SK-N-SH treated with all-trans-retinoic acid at 6 μM for 48 hours (cell line): ENCODE results near the gene CHRNB2.

Source experiments
- ATAC-seq: fragments of 200-7000 bp; cut with Tn5 transposase; 3 replicates; pipeline ENCODE4 v1.9.1; 2020; ENCODE audit warnings: mild to moderate bottlenecking, moderate library complexity
- ARNTL ChIP-seq: fragments of 450-650 bp; formaldehyde crosslinking; IDR thresholded peaks from 2 replicates; pipeline ENCODE4 v1.5.0; 2020; ENCODE audit warnings: low read depth, mild to moderate bottlenecking, moderate library complexity, borderline replicate concordance
- BACH2 ChIP-seq: fragments of 250-450 bp; sonication (Bioruptor Pico); IDR thresholded peaks from 2 replicates; pipeline ENCODE4 v1.9.0; 2021; ENCODE audit warnings: mild to moderate bottlenecking, borderline replicate concordance
- CREB5 ChIP-seq: fragments of 250-450 bp; sonication (Bioruptor Pico); IDR thresholded peaks from 2 replicates; pipeline ENCODE4 v1.5.1; 2020; ENCODE audit warnings: low read depth, mild to moderate bottlenecking, moderate library complexity
- CSDC2 ChIP-seq: fragments of 250-450 bp; sonication (Bioruptor Pico); IDR thresholded peaks from 2 replicates; pipeline ENCODE4 v1.5.0; 2020; ENCODE audit warnings: mild to moderate bottlenecking, moderate library complexity
- CSRNP3 ChIP-seq: fragments of 250-450 bp; sonication (Bioruptor Pico); IDR thresholded peaks from 2 replicates; pipeline ENCODE4 v1.5.1; 2021; ENCODE audit warnings: mild to moderate bottlenecking, moderate library complexity
- GLIS3 ChIP-seq: fragments of 250-450 bp; sonication (Bioruptor Pico); IDR thresholded peaks from 2 replicates; pipeline ENCODE4 v1.5.0; 2020; ENCODE audit warnings: mild to moderate bottlenecking, moderate library complexity
- ISL1 ChIP-seq: fragments of 250-450 bp; sonication (Bioruptor Pico); IDR thresholded peaks from 2 replicates; pipeline ENCODE4 v2.1.2; 2022; ENCODE audit warnings: mild to moderate bottlenecking, moderate library complexity
- OSR1 ChIP-seq: fragments of 250-450 bp; sonication (Bioruptor Pico); IDR thresholded peaks from 2 replicates; pipeline ENCODE4 v1.8.0; 2022; ENCODE audit warnings: moderate library complexity, mild to moderate bottlenecking, inconsistent platforms
- PPARA ChIP-seq: fragments of 250-450 bp; sonication (Bioruptor Pico); IDR thresholded peaks from 2 replicates; pipeline ENCODE4 v1.5.0; 2020; ENCODE audit warnings: mild to moderate bottlenecking, borderline replicate concordance
- RARB ChIP-seq: fragments of 250-450 bp; sonication (Bioruptor Pico); IDR thresholded peaks from 2 replicates; pipeline ENCODE4 v1.8.0; 2021; ENCODE audit warnings: mild to moderate bottlenecking, moderate library complexity
- SNAI2 ChIP-seq: fragments of 250-450 bp; sonication (Bioruptor Pico); IDR thresholded peaks from 2 replicates; pipeline ENCODE4 v1.5.0; 2020; ENCODE audit warnings: mild to moderate bottlenecking, moderate library complexity
- TCF4 ChIP-seq: fragments of 250-450 bp; sonication (Bioruptor Pico); IDR thresholded peaks from 2 replicates; pipeline ENCODE4 v1.8.0; 2021; ENCODE audit warnings: mild to moderate bottlenecking, moderate library complexity, borderline replicate concordance
- TOX ChIP-seq: fragments of 250-450 bp; sonication (Bioruptor Pico); IDR thresholded peaks from 2 replicates; pipeline ENCODE4 v1.8.0; 2021; ENCODE audit warnings: mild to moderate bottlenecking, moderate library complexity, borderline replicate concordance
- TSHZ2 ChIP-seq: fragments of 250-450 bp; sonication (Bioruptor Pico); IDR thresholded peaks from 2 replicates; pipeline ENCODE4 v1.5.0; 2020; ENCODE audit warnings: mild to moderate bottlenecking, moderate library complexity
- ZC3H10 ChIP-seq: fragments of 250-450 bp; sonication (Bioruptor Pico); IDR thresholded peaks from 2 replicates; pipeline ENCODE4 v1.5.1; 2021; ENCODE audit warnings: mild to moderate bottlenecking, moderate library complexity
- ZFP3 ChIP-seq: fragments of 250-450 bp; sonication (Bioruptor Pico); IDR thresholded peaks from 2 replicates; pipeline ENCODE4 v1.5.0; 2020; ENCODE audit warnings: mild to moderate bottlenecking, moderate library complexity
- ZFP30 ChIP-seq: fragments of 450-650 bp; formaldehyde crosslinking; IDR thresholded peaks from 2 replicates; pipeline ENCODE4 v1.5.0; 2022; ENCODE audit warnings: mild to moderate bottlenecking, moderate library complexity
- ZNF565 ChIP-seq: fragments of 450-650 bp; formaldehyde crosslinking; conservative IDR thresholded peaks from 2 replicates; pipeline ENCODE4 v1.5.0; 2020; ENCODE audit warnings: low read depth, mild to moderate bottlenecking, moderate library complexity

CHRNB2 gene

DNA sequence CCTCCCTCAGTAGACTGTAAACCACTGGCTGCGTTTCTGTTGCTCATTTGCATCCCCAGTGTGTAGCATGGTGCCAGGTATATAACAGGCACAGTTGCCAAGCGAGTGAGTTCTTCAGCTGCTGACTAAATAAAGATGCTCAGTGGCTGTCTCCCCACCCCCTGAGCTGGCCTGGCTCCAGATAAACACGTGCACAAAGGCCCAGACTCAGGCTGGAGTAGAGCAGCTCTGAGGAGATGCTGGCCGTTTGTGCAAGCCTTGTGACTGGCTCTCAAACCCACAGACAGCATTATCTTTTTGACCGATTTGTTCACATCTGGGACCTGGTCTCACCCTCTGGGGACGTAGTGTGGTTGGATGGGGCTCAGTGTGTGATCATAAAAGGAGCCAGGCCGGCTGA is 7.1 kb downstream of the CHRNB2 start:
- peak; percentile 45 for ATAC-seq
- TF ChIP-seq ZFP3 (CRISPR knock-in tag): no peak
- no peak for TF ChIP-seq CREB5 (CRISPR knock-in tag)
- TF ChIP-seq GLIS3 (CRISPR knock-in tag): no peak

DNA sequence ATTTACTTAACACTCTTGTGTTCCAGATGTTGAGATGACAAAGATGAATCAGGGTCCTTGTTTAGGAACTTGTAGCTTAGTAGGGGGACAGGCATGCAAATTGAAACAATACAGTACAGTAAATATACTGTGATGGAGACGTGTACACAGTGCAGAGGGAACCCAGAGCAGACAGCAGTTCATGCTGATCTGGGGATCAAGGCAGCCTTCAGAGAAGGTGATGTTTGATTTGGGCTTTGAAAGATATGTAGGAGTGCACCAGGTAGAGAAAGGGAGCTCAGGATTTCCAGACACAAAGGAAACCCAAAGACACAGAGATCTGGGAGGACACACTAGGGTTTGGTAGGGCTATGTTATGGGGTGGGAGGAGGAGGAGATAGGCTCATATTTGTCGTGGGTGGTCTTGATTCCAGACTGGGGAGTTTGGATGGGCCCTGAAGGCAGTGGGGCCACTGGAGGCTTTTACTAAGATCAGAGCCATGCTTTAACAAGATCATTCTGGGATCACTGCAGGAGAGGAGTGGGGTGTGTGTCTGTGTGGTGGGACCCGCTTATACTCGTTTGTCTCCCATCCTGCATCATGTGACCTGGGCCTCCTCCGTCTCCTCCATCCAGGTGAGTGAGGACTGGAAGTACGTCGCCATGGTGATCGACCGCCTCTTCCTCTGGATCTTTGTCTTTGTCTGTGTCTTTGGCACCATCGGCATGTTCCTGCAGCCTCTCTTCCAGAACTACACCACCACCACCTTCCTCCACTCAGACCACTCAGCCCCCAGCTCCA is 7.8 kb downstream of the CHRNB2 start:
- TF ChIP-seq TCF4 (no peak), ZFP3 (CRISPR knock-in tag) (peak; percentile 91)
- peak; percentile 4; the same call in 2 of the 3 replicates for ATAC-seq

- ATAC-seq: no peak
- no peak for TF ChIP-seq ZFP3 (CRISPR knock-in tag)
- no peak for TF ChIP-seq SNAI2
Observed at GRCh38 chr1:154575951-154576566, 8.5 kb downstream of the CHRNB2 start.

GRCh38 chr1:154577346-154578057 is 9.9 kb downstream of the CHRNB2 start:
- TF ChIP-seq CREB5 (CRISPR knock-in tag) (no peak), CSDC2 (CRISPR knock-in tag) (no peak), ISL1 (CRISPR knock-in tag) (no peak), PPARA (CRISPR knock-in tag) (no peak)
- no peak; the same call in 1 of the 3 replicates for ATAC-seq

GRCh38 chr1:154578058-154578418 is 10.5 kb downstream of the CHRNB2 start:
- 0 out of 3 replicates have a peak, but pooled peaks have one; percentile 1 for ATAC-seq
- TF ChIP-seq BACH2 (CRISPR knock-in tag): no peak
- TF ChIP-seq OSR1 (CRISPR knock-in tag): no peak
- no peak for TF ChIP-seq ZFP30 (CRISPR knock-in tag)
- no peak for TF ChIP-seq ZNF565
- TF ChIP-seq SNAI2: no peak
- TF ChIP-seq GLIS3 (CRISPR knock-in tag): no peak
- TF ChIP-seq PPARA (CRISPR knock-in tag): no peak
- TF ChIP-seq TOX (CRISPR knock-in tag): no peak
- no peak for TF ChIP-seq RARB
- TF ChIP-seq ARNTL: no peak
- no peak for TF ChIP-seq ZC3H10 (CRISPR knock-in tag)
- TF ChIP-seq, all 23 proteins: peak for 0

DNA sequence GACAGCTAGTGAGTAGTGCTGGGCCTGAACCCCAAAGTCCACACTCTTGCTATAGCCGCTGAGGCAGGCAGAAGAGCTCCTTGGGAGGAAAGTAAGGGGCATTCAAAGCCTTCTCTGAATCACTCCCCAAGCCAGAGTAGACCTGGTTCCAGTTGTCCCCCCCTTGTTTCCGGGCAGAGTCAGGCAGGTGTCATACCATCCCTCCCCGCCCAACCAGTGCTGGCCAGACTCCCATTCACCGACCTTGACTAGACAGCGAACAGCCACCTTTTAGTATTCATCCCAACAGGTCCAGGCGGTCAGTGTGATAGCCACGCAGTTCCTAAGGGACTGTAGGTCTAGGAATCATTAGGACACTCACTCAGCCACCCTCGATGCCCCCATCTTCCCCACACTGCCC is 11.8 kb downstream of the CHRNB2 start:
- TF ChIP-seq TCF4: no peak
- TF ChIP-seq CSRNP3 (CRISPR knock-in tag): no peak
- no peak for TF ChIP-seq GLIS3 (CRISPR knock-in tag)
- TF ChIP-seq SNAI2: no peak
- no peak for TF ChIP-seq PPARA (CRISPR knock-in tag)
- no peak for TF ChIP-seq ZC3H10 (CRISPR knock-in tag)
- no peak for TF ChIP-seq ZFP3 (CRISPR knock-in tag)
- TF ChIP-seq CSDC2 (CRISPR knock-in tag): no peak
- no peak for TF ChIP-seq RARB
- TF ChIP-seq TSHZ2 (CRISPR knock-in tag): no peak
- TF ChIP-seq ZFP30 (CRISPR knock-in tag): no peak
- ATAC-seq: no peak
